ENCODE results near the gene DMWD. TPM values are rescaled to one million over a fixed set of nuclear protein-coding genes. Genes with fewer than 3 reads are reported as not detected.

Gene DMWD
- polyA plus RNA-seq, 2 donors: 12.4 to 34.6 TPM

GRCh38 chr19:45790942-45791341, 1.7 kb downstream of the DMWD start:
- H3K27ac ChIP-seq (ENCODE audit: low read depth in 2 of 2, low read length in 1 of 2): no peak overlapping the region
- peaks cover 6 to 15% of the 10 kb centered on the region in 2 donors for H3K4me1 ChIP-seq (ENCODE audit: control insufficient read depth in 2 of 2, insufficient read depth in 2 of 2, low read length in 1 of 2)
- peaks cover 8 to 25% of the 10 kb centered on the region in 2 donors for H3K36me3 ChIP-seq (ENCODE audit: control insufficient read depth in 2 of 2, insufficient read depth in 2 of 2, low read length in 1 of 2)
- no peaks in the 10 kb centered on the region for H3K9me3 ChIP-seq (ENCODE audit: control insufficient read depth in 2 of 2, insufficient read depth in 1 of 2, low read depth in 1 of 2, low read length in 1 of 2)
- H3K4me3 ChIP-seq (ENCODE audit: low read depth in 1 of 2, low read length in 2 of 2): no peak overlapping the region
- 73 to 78% methylated on average over 8 of the region's 8 CpGs for WGBS, 2 donors
- no peaks in the 10 kb centered on the region for H3K27me3 ChIP-seq (ENCODE audit: control insufficient read depth in 1 of 2, insufficient read depth in 2 of 2, low read length in 2 of 2)

- Histone ChIP-seq H3K36me3 (ENCODE audit: control insufficient read depth in 2 of 2, insufficient read depth in 2 of 2, low read length in 1 of 2) (peaks cover 8 to 32% of the 10 kb centered on the region in 2 donors), H3K27me3 (ENCODE audit: control insufficient read depth in 1 of 2, insufficient read depth in 2 of 2, low read length in 2 of 2) (no peaks in the 10 kb centered on the region), H3K4me1 (ENCODE audit: control insufficient read depth in 2 of 2, insufficient read depth in 2 of 2, low read length in 1 of 2) (peaks cover 6 to 15% of the 10 kb centered on the region in 2 donors), H3K4me3 (ENCODE audit: low read depth in 1 of 2, low read length in 2 of 2) (no peak overlapping the region), H3K27ac (ENCODE audit: low read depth in 2 of 2, low read length in 1 of 2) (no peak overlapping the region), H3K9me3 (ENCODE audit: control insufficient read depth in 2 of 2, insufficient read depth in 1 of 2, low read depth in 1 of 2, low read length in 1 of 2) (no peaks in the 10 kb centered on the region)
- WGBS, 2 donors: 87 to 89% methylated on average over 15 of the region's 15 CpGs
Observed at GRCh38 chr19:45789035-45789786, 3.4 kb downstream of the DMWD start.

- Histone ChIP-seq H3K4me1 (ENCODE audit: control insufficient read depth in 2 of 2, insufficient read depth in 2 of 2, low read length in 1 of 2) (peaks cover 11 to 16% of the 10 kb centered on the region in 2 donors), H3K4me3 (ENCODE audit: low read depth in 1 of 2, low read length in 2 of 2) (no peak overlapping the region), H3K27ac (ENCODE audit: low read depth in 2 of 2, low read length in 1 of 2) (no peak overlapping the region), H3K36me3 (ENCODE audit: control insufficient read depth in 2 of 2, insufficient read depth in 2 of 2, low read length in 1 of 2) (peaks cover 8 to 32% of the 10 kb centered on the region in 2 donors), H3K27me3 (ENCODE audit: control insufficient read depth in 1 of 2, insufficient read depth in 2 of 2, low read length in 2 of 2) (no peaks in the 10 kb centered on the region), H3K9me3 (ENCODE audit: control insufficient read depth in 2 of 2, insufficient read depth in 1 of 2, low read depth in 1 of 2, low read length in 1 of 2) (no peaks in the 10 kb centered on the region)
- 92 to 96% methylated on average over 21 of the region's 21 CpGs for WGBS, 2 donors
Observed at GRCh38 chr19:45786533-45786894, 6.1 kb downstream of the DMWD start.

- 91 to 92% methylated on average over 45 to 57 of the region's 57 CpGs for WGBS, 2 donors
- Histone ChIP-seq H3K27me3 (ENCODE audit: control insufficient read depth in 1 of 2, insufficient read depth in 2 of 2, low read length in 2 of 2) (no peaks in the 10 kb centered on the region), H3K36me3 (ENCODE audit: control insufficient read depth in 2 of 2, insufficient read depth in 2 of 2, low read length in 1 of 2) (peaks cover 8 to 31% of the 10 kb centered on the region in 2 donors), H3K4me3 (ENCODE audit: low read depth in 1 of 2, low read length in 2 of 2) (no peak overlapping the region), H3K4me1 (ENCODE audit: control insufficient read depth in 2 of 2, insufficient read depth in 2 of 2, low read length in 1 of 2) (peaks cover 10 to 14% of the 10 kb centered on the region in 2 donors), H3K27ac (ENCODE audit: low read depth in 2 of 2, low read length in 1 of 2) (peak overlapping the region in 1 of 2 donors; percentile 38), H3K9me3 (ENCODE audit: control insufficient read depth in 2 of 2, insufficient read depth in 1 of 2, low read depth in 1 of 2, low read length in 1 of 2) (no peaks in the 10 kb centered on the region)
Observed at GRCh38 chr19:45785781-45786532, 6.7 kb downstream of the DMWD start.

GRCh38 chr19:45785097-45785496, 7.5 kb downstream of the DMWD start:
- Histone ChIP-seq H3K9me3 (ENCODE audit: control insufficient read depth in 2 of 2, insufficient read depth in 1 of 2, low read depth in 1 of 2, low read length in 1 of 2) (no peaks in the 10 kb centered on the region), H3K27me3 (ENCODE audit: control insufficient read depth in 1 of 2, insufficient read depth in 2 of 2, low read length in 2 of 2) (no peaks in the 10 kb centered on the region), H3K27ac (ENCODE audit: low read depth in 2 of 2, low read length in 1 of 2) (peak overlapping the region; percentile 49 to 56), H3K4me1 (ENCODE audit: control insufficient read depth in 2 of 2, insufficient read depth in 2 of 2, low read length in 1 of 2) (peaks cover 10 to 20% of the 10 kb centered on the region in 2 donors), H3K36me3 (ENCODE audit: control insufficient read depth in 2 of 2, insufficient read depth in 2 of 2, low read length in 1 of 2) (peaks cover 6 to 27% of the 10 kb centered on the region in 2 donors), H3K4me3 (ENCODE audit: low read depth in 1 of 2, low read length in 2 of 2) (no peak overlapping the region)
- WGBS, 2 donors: 66 to 69% methylated on average over 5 of the region's 5 CpGs

- no peaks in the 10 kb centered on the region for H3K27me3 ChIP-seq (ENCODE audit: control insufficient read depth in 1 of 2, insufficient read depth in 2 of 2, low read length in 2 of 2)
- no peak overlapping the region for H3K4me3 ChIP-seq (ENCODE audit: low read depth in 1 of 2, low read length in 2 of 2)
- peaks cover 3 to 24% of the 10 kb centered on the region in 2 donors for H3K36me3 ChIP-seq (ENCODE audit: control insufficient read depth in 2 of 2, insufficient read depth in 2 of 2, low read length in 1 of 2)
- peaks cover 14 to 24% of the 10 kb centered on the region in 2 donors for H3K4me1 ChIP-seq (ENCODE audit: control insufficient read depth in 2 of 2, insufficient read depth in 2 of 2, low read length in 1 of 2)
- H3K9me3 ChIP-seq (ENCODE audit: control insufficient read depth in 2 of 2, insufficient read depth in 1 of 2, low read depth in 1 of 2, low read length in 1 of 2): no peaks in the 10 kb centered on the region
- 82 to 88% methylated on average over 4 of the region's 4 CpGs for WGBS, 2 donors
- H3K27ac ChIP-seq (ENCODE audit: low read depth in 2 of 2, low read length in 1 of 2): peak overlapping the region; percentile 87 to 90
Observed at GRCh38 chr19:45784096-45784495, 8.5 kb downstream of the DMWD start.

- peaks cover 21 to 28% of the 10 kb centered on the region in 2 donors for H3K4me1 ChIP-seq (ENCODE audit: control insufficient read depth in 2 of 2, insufficient read depth in 2 of 2, low read length in 1 of 2)
- H3K9me3 ChIP-seq (ENCODE audit: control insufficient read depth in 2 of 2, insufficient read depth in 1 of 2, low read depth in 1 of 2, low read length in 1 of 2): no peaks in the 10 kb centered on the region
- no peaks in the 10 kb centered on the region for H3K27me3 ChIP-seq (ENCODE audit: control insufficient read depth in 1 of 2, insufficient read depth in 2 of 2, low read length in 2 of 2)
- no peak overlapping the region for H3K4me3 ChIP-seq (ENCODE audit: low read depth in 1 of 2, low read length in 2 of 2)
- WGBS, 2 donors: 40 to 64% methylated on average over 24 to 26 of the region's 26 CpGs
- H3K27ac ChIP-seq (ENCODE audit: low read depth in 2 of 2, low read length in 1 of 2): peak overlapping the region; percentile 87 to 90
- peaks cover 3 to 22% of the 10 kb centered on the region in 2 donors for H3K36me3 ChIP-seq (ENCODE audit: control insufficient read depth in 2 of 2, insufficient read depth in 2 of 2, low read length in 1 of 2)
Observed at GRCh38 chr19:45782820-45783785, 9.5 kb downstream of the DMWD start.

GRCh38 chr19:45782162-45782691, 10.4 kb downstream of the DMWD start, which contains the start of gene DMPK:
Gene DMPK, minus strand, starts transcription at chr19:45782490. Its CDS starts 138 bp downstream, at chr19:45782352.
- peak within 1 kb of the TSS; percentile 39 to 51 for H3K4me3 ChIP-seq (ENCODE audit: low read depth in 1 of 2, low read length in 2 of 2)
- H3K27me3 ChIP-seq (ENCODE audit: control insufficient read depth in 1 of 2, insufficient read depth in 2 of 2, low read length in 2 of 2): no peaks in the 10 kb centered on the region
- 16 to 17% methylated on average over 17 to 18 of the region's 18 CpGs for WGBS, 2 donors
- peak within 1 kb of the TSS; percentile 87 to 90 for H3K27ac ChIP-seq (ENCODE audit: low read depth in 2 of 2, low read length in 1 of 2)
- H3K4me1 ChIP-seq (ENCODE audit: control insufficient read depth in 2 of 2, insufficient read depth in 2 of 2, low read length in 1 of 2): peaks cover 21 to 28% of the 10 kb centered on the region in 2 donors
- H3K9me3 ChIP-seq (ENCODE audit: control insufficient read depth in 2 of 2, insufficient read depth in 1 of 2, low read depth in 1 of 2, low read length in 1 of 2): no peaks in the 10 kb centered on the region
- peaks cover 3 to 26% of the 10 kb centered on the region in 2 donors for H3K36me3 ChIP-seq (ENCODE audit: control insufficient read depth in 2 of 2, insufficient read depth in 2 of 2, low read length in 1 of 2)

All from esophagus (tissue), 2 donors.